Epithelial cell of proximal tubule (primary cell): Measurements from ENCODE around the gene TAPBPL. TPM values are rescaled to one million over a fixed set of nuclear protein-coding genes. Genes with fewer than 3 reads are reported as not detected.
"Not testable (repeated sequence)": the region's sequence is repeated elsewhere in the genome, so short reads cannot be mapped to it uniquely, and the experiment has no call there.

Experiments used
- DNase-seq: peaks from one replicate; pipeline ENCODE4 v3.0.0-alpha.2; 2011; ENCODE audit warnings: low read depth
- H3K4me3 ChIP-seq: 2 replicates; pipeline ENCODE4 v1.5.1; 2011; ENCODE audit warnings: low read depth, mild to moderate bottlenecking, low read length
- CTCF ChIP-seq: conservative IDR thresholded peaks from 2 replicates; pipeline ENCODE4 v1.5.1; 2012; ENCODE audit warnings: low read depth, mild to moderate bottlenecking, low read length
- total RNA-seq: library from RNA; depleted of rRNA; stranded (reverse); fragments of >200 nt; gene quantifications from 2 replicates; pipeline ENCODE4 v1.2.3, GENCODE V29; 2015

Gene TAPBPL
- total RNA-seq, 1 donor from 2014 or later, result 17.0 TPM

- peak overlapping the region; percentile 83 for H3K4me3 ChIP-seq
- no peak for DNase-seq
- no peak for TF ChIP-seq CTCF
These were observed 17.9 kb downstream of the TAPBPL start for GRCh38 chr12:6469609-6470374.

GRCh38 chr12:6470375-6471163 is 18.7 kb downstream of the TAPBPL start, which contains the start of gene VAMP1:
Gene VAMP1, minus strand, starts transcription at chr12:6470677. Its CDS starts 146 bp downstream, at chr12:6470531.
- no peak for TF ChIP-seq CTCF

GRCh38 chr12:6471989-6472360 is 20.1 kb downstream of the TAPBPL start:
- no peak overlapping the region for H3K4me3 ChIP-seq
- no peak for TF ChIP-seq CTCF
- peak; percentile 60 for DNase-seq

More at GRCh38 chr12:6470375-6471163, 18.7 kb downstream of the TAPBPL start, which contains the start of gene VAMP1:
- peak; percentile 74 for DNase-seq
- H3K4me3 ChIP-seq, result peak within 1 kb of the TSS; percentile 83

GRCh38 chr12:6472491-6472890 is 20.6 kb downstream of the TAPBPL start:
- no peak overlapping the region for H3K4me3 ChIP-seq
- no peak for TF ChIP-seq CTCF
- no peak for DNase-seq

- not testable (repeated sequence) for H3K4me3 ChIP-seq
These were observed 23.6 kb downstream of the TAPBPL start for GRCh38 chr12:6475233-6475975.

GRCh38 chr12:6476489-6476888 is 24.6 kb downstream of the TAPBPL start:
- no peak overlapping the region for H3K4me3 ChIP-seq
- TF ChIP-seq CTCF, result no peak
- DNase-seq, result no peak

More at GRCh38 chr12:6475233-6475975, 23.6 kb downstream of the TAPBPL start:
- not testable (repeated sequence) for DNase-seq

- DNase-seq, H3K4me3 ChIP-seq: not testable (repeated sequence)
These were observed 25.9 kb downstream of the TAPBPL start for GRCh38 chr12:6477601-6478377.
